Stimulated activated CD4-positive, alpha-beta T cell treated with anti-CD3 and anti-CD28 coated beads, Interleukin-1b, Interleukin-23, amount 100 ng/mL, for 48 hours (primary cell): ENCODE data around the gene EFCC1.
"Not testable (repeated sequence)": the region's sequence is repeated elsewhere in the genome, so short reads cannot be mapped to it uniquely, and the experiment has no call there.

ENCODE experiments used
- DNase-seq: peaks from one replicate; pipeline ENCODE4 v3.0.0-alpha.2; 2020

EFCC1 gene

DNA sequence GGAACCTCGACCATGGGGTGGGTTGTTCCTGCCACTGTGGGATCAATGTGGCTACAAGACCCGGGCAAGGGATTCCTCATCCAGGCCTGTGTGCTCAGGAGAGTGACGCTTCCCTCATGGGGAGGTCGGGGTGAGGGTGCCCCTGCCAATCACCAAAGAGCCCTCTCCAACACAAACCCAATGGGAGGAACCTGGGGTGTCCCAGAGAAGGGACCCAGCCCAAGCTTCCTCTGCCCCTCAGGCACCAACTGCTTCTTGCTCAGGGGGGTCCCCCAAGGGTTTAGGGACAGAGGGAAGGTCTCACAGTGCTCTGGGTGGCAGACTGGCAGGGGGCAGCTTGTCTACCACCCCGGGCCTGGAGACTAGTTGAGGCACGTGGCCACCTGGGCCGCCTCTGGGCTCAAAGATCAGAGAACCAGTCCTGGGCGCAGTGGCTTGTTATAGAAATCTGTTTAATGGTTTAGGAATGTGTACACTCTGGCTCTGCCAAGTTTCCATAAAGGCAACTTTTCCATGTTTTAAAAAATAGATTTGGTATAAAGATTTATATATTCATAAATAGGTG is 86.1 kb downstream of the EFCC1 start:
- no peak for DNase-seq

GRCh38 chr3:129087904-129088303 is 86.8 kb downstream of the EFCC1 start:
- DNase-seq: not testable (repeated sequence)

GRCh38 chr3:129088312-129088711 is 87.2 kb downstream of the EFCC1 start:
- DNase-seq: not testable (repeated sequence)
